Measurements from ENCODE around the gene ALG2.

The ALG2 gene

DNA sequence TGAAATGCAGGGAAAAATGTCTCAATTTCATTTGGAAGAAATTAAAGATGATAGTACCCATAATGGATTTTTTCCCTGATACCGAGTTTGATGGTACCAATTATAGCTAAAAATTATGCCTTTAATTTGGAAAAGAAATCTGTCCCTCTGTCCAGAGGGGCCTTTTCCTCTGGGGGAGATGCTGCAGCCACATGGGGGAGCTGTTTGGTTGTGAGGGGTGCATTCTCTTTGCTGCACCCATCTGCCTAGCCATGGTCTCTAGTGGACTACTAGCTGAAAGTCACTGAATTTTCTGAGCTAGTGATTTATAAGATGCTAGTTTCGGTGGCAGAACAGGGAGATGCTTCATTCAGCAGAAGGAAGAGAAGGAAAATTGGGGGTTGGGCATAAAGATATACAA is 10.0 kb upstream of the ALG2 start:
- Histone ChIP-seq H3K9me3 (ENCODE audit: low read length) (no peaks in the 10 kb centered on the region), H3K4me3 (ENCODE audit: low read length) (no peak overlapping the region), H3K27me3 (ENCODE audit: insufficient read depth, low read length) (no peaks in the 10 kb centered on the region), H3K36me3 (ENCODE audit: insufficient read depth, low read length) (peaks cover 49% of the 10 kb centered on the region), H3K4me1 (ENCODE audit: insufficient read depth, low read length) (no peaks in the 10 kb centered on the region), H2AFZ (ENCODE audit: low read depth, low read length) (no peak overlapping the region)

GRCh38 chr9:99230206-99230605 is 8.5 kb upstream of the ALG2 start:
- no peaks in the 10 kb centered on the region for H3K4me1 ChIP-seq (ENCODE audit: insufficient read depth, low read length)
- no peak overlapping the region for H2AFZ ChIP-seq (ENCODE audit: low read depth, low read length)
- no peak overlapping the region for H3K4me3 ChIP-seq (ENCODE audit: low read length)
- no peaks in the 10 kb centered on the region for H3K27me3 ChIP-seq (ENCODE audit: insufficient read depth, low read length)
- H3K9me3 ChIP-seq (ENCODE audit: low read length), result no peaks in the 10 kb centered on the region
- peaks cover 59% of the 10 kb centered on the region for H3K36me3 ChIP-seq (ENCODE audit: insufficient read depth, low read length)

DNA sequence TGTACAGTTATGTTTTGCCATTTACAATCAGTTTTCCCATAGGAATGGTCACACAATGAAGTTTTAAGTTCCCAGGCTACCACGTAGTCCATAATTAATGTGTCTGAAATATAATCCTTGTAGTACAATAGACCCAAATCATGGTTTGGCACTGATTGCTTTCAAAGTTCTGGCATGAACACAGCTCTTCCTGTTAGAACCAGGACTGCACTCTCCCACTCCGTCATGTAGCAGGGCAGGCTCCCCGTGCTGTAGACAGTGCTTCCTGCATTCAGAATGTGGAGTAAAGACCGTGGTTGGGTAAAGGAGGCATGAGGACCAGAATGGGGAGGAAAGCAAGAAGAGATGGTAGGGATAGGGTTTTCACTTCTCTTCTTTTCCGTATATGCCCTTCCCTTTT is 4.3 kb upstream of the ALG2 start:
- peaks cover 55% of the 10 kb centered on the region for H3K36me3 ChIP-seq (ENCODE audit: insufficient read depth, low read length)
- no peak overlapping the region for H2AFZ ChIP-seq (ENCODE audit: low read depth, low read length)
- peaks cover 17% of the 10 kb centered on the region for H3K4me1 ChIP-seq (ENCODE audit: insufficient read depth, low read length)
- no peaks in the 10 kb centered on the region for H3K9me3 ChIP-seq (ENCODE audit: low read length)
- no peaks in the 10 kb centered on the region for H3K27me3 ChIP-seq (ENCODE audit: insufficient read depth, low read length)
- no peak overlapping the region for H3K4me3 ChIP-seq (ENCODE audit: low read length)

DNA sequence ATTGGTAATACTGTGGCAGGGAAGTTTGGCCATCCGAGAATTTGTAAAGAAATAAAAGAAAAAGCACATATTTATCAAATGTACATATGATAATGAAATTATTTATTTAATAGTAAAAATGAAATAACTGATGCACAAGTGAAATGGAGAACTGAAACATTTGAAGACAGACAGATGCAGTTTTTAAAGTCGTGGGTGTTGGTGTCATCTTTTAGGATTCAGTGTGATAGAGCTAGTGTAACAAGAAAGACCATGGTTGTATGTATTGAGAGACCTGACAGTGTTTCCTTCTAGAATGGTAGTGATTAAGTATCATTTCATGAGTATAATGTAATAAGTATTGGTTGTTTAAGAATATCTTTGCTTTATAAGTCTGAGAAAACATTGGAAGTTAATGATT is 2.7 kb upstream of the ALG2 start:
- H3K9me3 ChIP-seq (ENCODE audit: low read length), result no peaks in the 10 kb centered on the region
- H3K4me3 ChIP-seq (ENCODE audit: low read length), result no peak overlapping the region
- H3K36me3 ChIP-seq (ENCODE audit: insufficient read depth, low read length), result peaks cover 47% of the 10 kb centered on the region
- no peaks in the 10 kb centered on the region for H3K27me3 ChIP-seq (ENCODE audit: insufficient read depth, low read length)
- no peak overlapping the region for H2AFZ ChIP-seq (ENCODE audit: low read depth, low read length)
- peaks cover 29% of the 10 kb centered on the region for H3K4me1 ChIP-seq (ENCODE audit: insufficient read depth, low read length)

DNA sequence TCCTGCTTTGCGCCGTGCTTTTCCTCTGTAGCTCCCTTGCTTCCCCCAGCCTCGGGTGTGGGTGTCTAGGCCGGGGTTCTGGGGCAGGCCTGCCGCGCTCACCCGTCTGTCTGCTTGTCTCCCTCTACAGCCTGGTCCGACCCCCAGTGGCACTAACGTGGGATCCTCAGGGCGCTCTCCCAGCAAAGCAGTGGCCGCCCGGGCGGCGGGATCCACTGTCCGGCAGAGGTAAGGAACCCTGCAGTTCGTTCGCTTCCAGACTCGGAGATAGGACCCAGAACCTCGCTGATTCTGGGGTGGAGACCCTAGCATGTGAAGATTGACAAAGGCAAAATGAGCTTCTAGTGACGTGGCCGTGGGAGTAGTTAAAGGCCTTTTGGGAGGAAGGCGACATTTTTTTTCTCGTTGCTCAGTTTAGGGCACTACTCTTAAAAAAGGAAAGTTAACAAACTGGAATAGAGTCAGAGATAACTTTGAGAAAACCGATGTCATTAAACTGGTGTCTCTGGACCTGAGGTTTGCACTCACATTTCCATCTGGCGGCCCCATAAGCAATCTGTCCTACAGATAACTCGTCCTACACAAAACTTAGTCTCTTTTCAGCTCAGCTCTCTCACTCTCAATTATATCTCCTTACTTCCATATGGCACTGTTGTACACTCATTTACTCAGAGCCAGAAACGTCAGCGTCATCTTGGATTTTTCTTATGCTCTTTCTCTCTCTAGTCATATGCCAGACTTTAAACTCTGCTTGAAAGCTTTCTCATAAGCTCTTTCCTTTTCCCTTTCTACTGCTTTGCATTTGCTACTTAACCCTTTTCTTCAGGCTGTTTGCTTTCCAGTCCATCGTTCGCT is 901 bp upstream of the ALG2 start:
- Histone ChIP-seq H3K4me3 (ENCODE audit: low read length) (peak overlapping the region; percentile 92), H3K27me3 (ENCODE audit: insufficient read depth, low read length) (no peaks in the 10 kb centered on the region), H3K4me1 (ENCODE audit: insufficient read depth, low read length) (peaks cover 29% of the 10 kb centered on the region), H2AFZ (ENCODE audit: low read depth, low read length) (peak overlapping the region; percentile 56), H3K36me3 (ENCODE audit: insufficient read depth, low read length) (peaks cover 40% of the 10 kb centered on the region), H3K9me3 (ENCODE audit: low read length) (no peaks in the 10 kb centered on the region)

DNA sequence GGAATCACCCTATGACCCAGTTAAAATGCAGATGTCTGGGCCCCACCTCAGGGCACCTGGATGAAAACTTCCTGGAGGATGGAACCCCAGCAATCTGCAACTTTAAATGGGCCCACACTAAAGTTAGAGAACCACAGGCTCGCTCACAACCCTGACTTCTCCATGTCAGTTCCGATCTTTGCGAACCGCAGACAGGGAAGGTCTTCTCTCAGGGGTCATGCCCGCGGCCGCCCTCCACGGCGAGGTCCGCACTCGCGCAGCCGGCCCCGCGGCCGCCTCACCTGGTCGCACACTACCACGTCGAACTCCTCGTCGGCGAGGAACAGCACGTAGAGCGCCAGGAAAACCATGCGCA is 499 bp downstream of the ALG2 start:
- H3K9me3 ChIP-seq (ENCODE audit: low read length), result no peaks in the 10 kb centered on the region
- no peaks in the 10 kb centered on the region for H3K27me3 ChIP-seq (ENCODE audit: insufficient read depth, low read length)
- H3K36me3 ChIP-seq (ENCODE audit: insufficient read depth, low read length), result peaks cover 46% of the 10 kb centered on the region
- H2AFZ ChIP-seq (ENCODE audit: low read depth, low read length), result peak overlapping the region; percentile 56
- peak overlapping the region; percentile 92 for H3K4me3 ChIP-seq (ENCODE audit: low read length)
- H3K4me1 ChIP-seq (ENCODE audit: insufficient read depth, low read length), result peaks cover 29% of the 10 kb centered on the region

DNA sequence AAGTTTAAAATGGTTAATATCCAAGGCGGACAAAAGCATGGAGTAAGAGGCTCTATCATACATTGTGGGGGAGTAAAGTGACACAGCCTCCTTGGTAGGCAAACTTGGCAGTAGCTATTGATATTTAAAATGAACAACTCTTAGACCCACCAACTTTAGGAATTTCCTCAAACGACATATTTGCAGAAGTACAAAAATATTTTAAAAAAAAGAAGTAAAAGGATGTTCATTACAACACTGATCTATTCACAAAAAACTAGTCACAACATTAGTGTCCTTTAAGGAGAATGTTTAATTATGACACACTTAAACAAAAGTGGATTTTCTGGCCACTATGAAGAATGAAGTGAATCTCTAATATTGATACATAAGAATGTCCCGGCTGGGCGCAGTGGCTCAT is 1.7 kb downstream of the ALG2 start:
- no peak overlapping the region for H3K4me3 ChIP-seq (ENCODE audit: low read length)

DNA sequence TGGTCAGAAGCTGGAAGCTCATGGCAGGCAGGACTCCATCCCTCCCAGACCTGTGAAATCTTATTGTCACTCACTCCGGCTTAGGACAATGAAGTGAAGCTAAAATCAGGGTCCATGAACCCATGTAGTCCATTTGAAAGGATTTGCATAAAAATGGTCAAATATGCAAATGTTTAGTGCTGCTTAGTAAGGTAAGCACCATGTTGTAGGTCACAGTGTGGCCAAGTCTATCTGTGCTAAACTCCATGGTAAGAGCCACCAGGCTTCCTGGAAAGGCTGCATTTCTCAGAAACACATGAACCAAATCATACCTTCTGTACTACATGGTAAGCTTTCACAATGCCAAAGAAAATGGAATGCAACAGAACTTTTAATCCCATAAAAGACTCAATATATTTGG is 5.7 kb downstream of the ALG2 start:
- Histone ChIP-seq H3K36me3 (ENCODE audit: insufficient read depth, low read length) (peaks cover 29% of the 10 kb centered on the region), H3K27me3 (ENCODE audit: insufficient read depth, low read length) (no peaks in the 10 kb centered on the region)

More for the DNA sequence above, 1.7 kb downstream of the ALG2 start:
- H2AFZ ChIP-seq (ENCODE audit: low read depth, low read length), result no peak overlapping the region
- no peaks in the 10 kb centered on the region for H3K27me3 ChIP-seq (ENCODE audit: insufficient read depth, low read length)
- H3K36me3 ChIP-seq (ENCODE audit: insufficient read depth, low read length), result peaks cover 41% of the 10 kb centered on the region
- H3K9me3 ChIP-seq (ENCODE audit: low read length), result no peaks in the 10 kb centered on the region
- peaks cover 29% of the 10 kb centered on the region for H3K4me1 ChIP-seq (ENCODE audit: insufficient read depth, low read length)

DNA sequence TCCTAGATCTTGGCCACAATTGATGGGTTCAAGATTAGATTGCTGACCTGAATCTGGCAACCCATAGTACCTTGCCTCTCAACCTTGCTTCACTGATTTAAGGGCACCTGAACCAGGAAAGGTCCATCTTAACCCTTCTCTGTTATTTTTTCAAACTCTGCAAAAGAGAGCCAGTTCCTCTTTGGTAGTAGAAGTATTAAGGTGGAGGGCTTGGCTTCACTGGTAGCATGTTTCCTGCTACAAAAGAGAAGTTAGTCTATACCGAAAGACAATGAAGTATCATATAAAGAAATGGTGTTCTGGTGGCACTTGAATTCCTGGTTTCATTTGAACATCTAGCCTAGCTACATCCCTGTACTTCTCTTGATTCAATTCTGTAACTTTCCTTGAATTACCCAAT is 8.5 kb downstream of the ALG2 start:
- Histone ChIP-seq H3K4me1 (ENCODE audit: insufficient read depth, low read length) (no peaks in the 10 kb centered on the region), H3K27me3 (ENCODE audit: insufficient read depth, low read length) (no peaks in the 10 kb centered on the region), H3K9me3 (ENCODE audit: low read length) (peaks cover 1% of the 10 kb centered on the region), H3K4me3 (ENCODE audit: low read length) (no peak overlapping the region), H2AFZ (ENCODE audit: low read depth, low read length) (no peak overlapping the region), H3K36me3 (ENCODE audit: insufficient read depth, low read length) (peaks cover 21% of the 10 kb centered on the region)

More for the DNA sequence above, 5.7 kb downstream of the ALG2 start:
- H2AFZ ChIP-seq (ENCODE audit: low read depth, low read length), result no peak overlapping the region
- peaks cover 1% of the 10 kb centered on the region for H3K9me3 ChIP-seq (ENCODE audit: low read length)
- peaks cover 12% of the 10 kb centered on the region for H3K4me1 ChIP-seq (ENCODE audit: insufficient read depth, low read length)
- no peak overlapping the region for H3K4me3 ChIP-seq (ENCODE audit: low read length)

GRCh38 chr9:99211746-99212145 is 10.0 kb downstream of the ALG2 start:
- H2AFZ ChIP-seq (ENCODE audit: low read depth, low read length), result no peak overlapping the region
- H3K36me3 ChIP-seq (ENCODE audit: insufficient read depth, low read length), result peaks cover 8% of the 10 kb centered on the region
- H3K27me3 ChIP-seq (ENCODE audit: insufficient read depth, low read length), result no peaks in the 10 kb centered on the region
- no peaks in the 10 kb centered on the region for H3K4me1 ChIP-seq (ENCODE audit: insufficient read depth, low read length)
- peaks cover 4% of the 10 kb centered on the region for H3K9me3 ChIP-seq (ENCODE audit: low read length)
- H3K4me3 ChIP-seq (ENCODE audit: low read length), result no peak overlapping the region

GRCh38 chr9:99210572-99210971 is 11.2 kb downstream of the ALG2 start:
- Histone ChIP-seq H3K27me3 (ENCODE audit: insufficient read depth, low read length) (no peaks in the 10 kb centered on the region), H3K4me1 (ENCODE audit: insufficient read depth, low read length) (no peaks in the 10 kb centered on the region), H3K36me3 (ENCODE audit: insufficient read depth, low read length) (no peaks in the 10 kb centered on the region), H3K9me3 (ENCODE audit: low read length) (peaks cover 4% of the 10 kb centered on the region), H2AFZ (ENCODE audit: low read depth, low read length) (no peak overlapping the region), H3K4me3 (ENCODE audit: low read length) (no peak overlapping the region)

DNA sequence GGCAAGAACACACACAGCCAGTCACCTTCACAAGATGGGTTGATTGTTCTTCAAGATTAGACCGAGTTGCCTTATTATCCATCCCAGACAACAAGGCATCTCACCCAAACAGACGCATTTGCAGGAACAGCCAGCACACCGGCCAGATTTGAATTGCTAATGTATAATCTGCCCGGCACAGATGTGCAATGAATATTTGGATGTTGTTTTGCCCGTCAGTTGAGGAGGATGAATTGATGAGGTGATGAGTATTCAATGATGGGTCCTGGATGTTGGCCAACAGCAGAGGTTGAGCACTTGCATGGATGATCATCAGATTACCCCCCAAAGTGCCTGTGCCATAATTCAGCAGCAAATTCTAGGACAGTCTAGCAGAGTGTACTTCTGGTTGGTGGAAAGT is 20.1 kb downstream of the ALG2 start:
- Histone ChIP-seq H3K27me3 (ENCODE audit: insufficient read depth, low read length) (no peaks in the 10 kb centered on the region), H3K4me1 (ENCODE audit: insufficient read depth, low read length) (peaks cover 5% of the 10 kb centered on the region), H3K36me3 (ENCODE audit: insufficient read depth, low read length) (no peaks in the 10 kb centered on the region), H2AFZ (ENCODE audit: low read depth, low read length) (no peak overlapping the region), H3K4me3 (ENCODE audit: low read length) (no peak overlapping the region), H3K9me3 (ENCODE audit: low read length) (no peaks in the 10 kb centered on the region)

DNA sequence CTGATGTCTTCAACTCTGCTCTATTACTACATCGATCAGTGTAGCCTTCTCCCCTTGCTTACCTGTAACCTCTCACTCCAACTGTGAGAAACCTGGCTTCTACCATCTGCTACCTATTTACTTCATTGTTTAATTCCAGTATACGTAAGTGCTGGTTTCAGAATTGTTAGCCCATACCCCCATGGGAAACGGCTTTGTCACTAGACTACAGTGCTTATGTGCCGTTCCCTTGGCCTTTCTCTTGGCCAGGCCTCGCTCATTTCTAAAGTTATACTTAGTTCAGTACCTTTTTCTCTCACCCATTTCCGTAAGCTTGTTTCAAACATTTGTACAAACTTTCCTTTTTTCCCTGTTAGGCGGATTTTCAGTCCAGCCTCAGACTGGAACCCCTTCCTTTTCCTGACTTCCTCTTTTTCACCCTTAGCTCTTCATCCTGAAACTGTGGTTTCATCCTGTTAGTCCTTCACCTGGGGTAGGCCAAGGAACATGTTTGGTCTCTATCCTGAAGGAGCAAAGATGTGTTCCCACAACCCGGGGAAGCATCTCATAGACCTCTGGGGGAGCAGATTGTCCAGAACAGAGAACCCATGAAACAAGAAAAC is 21.7 kb downstream of the ALG2 start:
- Histone ChIP-seq H3K4me1 (ENCODE audit: insufficient read depth, low read length) (peaks cover 5% of the 10 kb centered on the region), H3K9me3 (ENCODE audit: low read length) (no peaks in the 10 kb centered on the region), H2AFZ (ENCODE audit: low read depth, low read length) (no peak overlapping the region), H3K4me3 (ENCODE audit: low read length) (no peak overlapping the region), H3K27me3 (ENCODE audit: insufficient read depth, low read length) (no peaks in the 10 kb centered on the region), H3K36me3 (ENCODE audit: insufficient read depth, low read length) (no peaks in the 10 kb centered on the region)
